Heart left ventricle (tissue), 16 donors: Measurements from ENCODE around the gene UBR1. TPM values are rescaled to one million over a fixed set of nuclear protein-coding genes. Genes with fewer than 3 reads are reported as not detected.

Experiments used
- ATAC-seq, 4 donors: fragments of 200-7000 bp; cut with Tn5 transposase; one replicate each; pipeline ENCODE4 v1.9.1; 2020 to 2022; ENCODE audit warnings: moderate library complexity in 4 of 4, mild to moderate bottlenecking in 3 of 4, moderate number of reproducible peaks in 1 of 4
- DNase-seq, 5 donors: peaks; one replicate each; pipeline ENCODE4 v3.0.0-alpha.2; 2020
- H3K27ac ChIP-seq, 12 donors: fragments of 200-600 bp; sonication (generic) in 4 of 12; one replicate each; pipeline versions ENCODE4 v1.5.0 to v1.8.0; 2016 to 2022; ENCODE audit warnings: mild to moderate bottlenecking in 2 of 12
- H3K27me3 ChIP-seq, 9 donors: fragments of 200-600 bp; sonication (generic) in 2 of 9; one replicate each; pipeline versions ENCODE4 v1.5.1 to v1.8.0; 2016 to 2022; ENCODE audit warnings: mild to moderate bottlenecking in 3 of 9
- H3K36me3 ChIP-seq, 9 donors: fragments of 200-600 bp; sonication (generic) in 2 of 9; one replicate each; pipeline versions ENCODE4 v1.5.0 to v1.8.0; 2018 to 2022; ENCODE audit warnings: mild to moderate bottlenecking in 2 of 9
- H3K4me1 ChIP-seq, 12 donors: fragments of 200-600 bp; sonication (generic) in 4 of 12; one replicate each; pipeline versions ENCODE4 v1.5.0 to v1.8.0; 2016 to 2022; ENCODE audit warnings: mild to moderate bottlenecking in 3 of 12
- H3K4me3 ChIP-seq, 12 donors: fragments of 200-600 bp; sonication (generic) in 4 of 12; one replicate each; pipeline versions ENCODE4 v1.5.0 to v1.8.0; 2017 to 2022; ENCODE audit warnings: mild to moderate bottlenecking in 9 of 12, moderate library complexity in 4 of 12
- H3K9me3 ChIP-seq, 12 donors: fragments of 200-600 bp; sonication (generic) in 4 of 12; one replicate each; pipeline versions ENCODE4 v1.5.0 to v1.8.0; 2016 to 2022; ENCODE audit warnings: mild to moderate bottlenecking in 1 of 12
- POLR2A ChIP-seq, 2 donors: fragments of 450-650 bp; IDR thresholded peaks; one replicate each; pipeline ENCODE4 v1.6.1; 2017; ENCODE audit warnings: antibody characterized with exemption in 2 of 2, mild to moderate bottlenecking in 2 of 2, moderate library complexity in 2 of 2
- WGBS, 4 donors: extraction: QIAGEN DNeasy Blood & Tissue Kit in 2 of 4; methylation state at CpG; one replicate each; pipeline versions ENCODE4 v1.1.5 to v1.1.7; 2013 to 2018; 5-methylcytosine and 5-hydroxymethylcytosine counted together
- intact Hi-C, 10 donors: fragments of 100-400 bp; cut with DNase I; formaldehyde crosslinking; loops; one replicate each; pipeline versions ENCODE4 v1.11.1 to v1.14.2; 2022
- long read RNA-seq, 3 donors: library from polyadenylated mRNA; unstranded; transcript quantifications; one replicate each; pipeline ENCODE4 v2.0.0, GENCODE V29; 2020 to 2021
- polyA plus RNA-seq, 2 donors: library from polyadenylated mRNA; stranded (reverse); fragments of 200-250 nt; gene quantifications; one replicate each; pipeline ENCODE4 v1.2.3, GENCODE V29; 2013
- total RNA-seq, 9 donors: library from RNA; depleted of rRNA in 2 of 9; stranded (reverse); fragments of >200 nt in 2 of 9; fragmentation: NEBNext Ultra II Directional in 3 of 9; extraction: Animal tissue kit (Norgen Biotek cat#: 25700) in 3 of 9; gene quantifications; one replicate each; pipeline versions ENCODE4 v1.1.0 to v1.2.4, GENCODE V29; 2016 to 2023
- TF ChIP-seq, protein P1 (sequence below), 12 donors: fragments of 200-600 bp; sonication (generic) in 4 of 12; IDR thresholded peaks; one replicate each; pipeline versions ENCODE4 v1.5.0 to v1.8.0; 2018 to 2022; ENCODE audit warnings: antibody characterized with exemption in 12 of 12, mild to moderate bottlenecking in 5 of 12
- donor health status: ischemic (EF 13 %, LVEDD 7.1; RV severe dilation, severe dysfunction).
- donor health status: healthy with polysubstance abuse.
- donor health status: DM: no; HTN: yes; CAD: no.
- donor health status: DM: no; HTN: no; CAD: no.
- donor health status: ischemic (EF 25% LVEDD 6.9; RV normal size, moderate dysfunction).
- donor health status: ischemic (EF 25% LVEDD 5.7; RV mildly dilated, moderate dysfunction).
- donor health status: healthy.
- donor health status: DM: yes; HTN: yes; CAD: no.
- donor health status: ischemic (EF 35%, LVEDD 5.7; RV mildly dilated, moderate dysfunction).
- donor health status: nonischemic (EF 11% LVEDD 7.7; RV severe dilation, severe dysfunction).
- donor health status: DM: yes; HTN: yes; CAD: no.
- donor health status: PGD.
- donor health status: ischemic (EF 29% LVEDD 5.4; RV normal size, mild dysfunction).
- donor health status: nonischemic (EF 23%, LVEDD 6.1; RV moderate dilation, normal function).

The UBR1 gene
- total RNA-seq (10 to 100 TPM; 21.0 to 38.9 (median 25.9) TPM), polyA plus RNA-seq (10 to 100 TPM in 1 of 2 donors, 1 to 10 TPM in 1; 4.9 to 10.4 TPM)
- long read RNA-seq, donor 1, partial matches to known transcripts: 8 of 12 reads
- long read RNA-seq, donor 1, other reads (novel, unspliced or antisense): 3 of 12 reads
- long read RNA-seq, donor 2, partial matches to known transcripts: 27 of 41 reads
- long read RNA-seq, donor 2, other reads (novel, unspliced or antisense): 10 of 41 reads
- long read RNA-seq, donor 3, partial matches to known transcripts: 15 of 19 reads
- long read RNA-seq, donor 3, other reads (novel, unspliced or antisense): 4 of 19 reads

GRCh38 chr15:43105778-43106485, at the start of gene UBR1:
TSS of gene UBR1 (minus strand) at chr15:43106038. CDS start at chr15:43106022, 16 bp downstream.
- Histone ChIP-seq H3K36me3 (peaks cover 0 to 10% (median 5%) of the 10 kb centered on the region in 9 donors), H3K9me3 (no peaks in the 10 kb centered on the region), H3K4me1 (peaks cover 0 to 48% (median 22%) of the 10 kb centered on the region in 12 donors), H3K27ac (peak within 1 kb of the TSS; percentile 62 to 98 (median 91)), H3K4me3 (peak within 1 kb of the TSS; percentile 63 to 90 (median 80)), H3K27me3 (no peaks in the 10 kb centered on the region)
- TF ChIP-seq POLR2A (IDR thresholded peaks at IDR 0.05): peak in 1 of 2 donors; percentile 56
- TF ChIP-seq, protein P1, sequence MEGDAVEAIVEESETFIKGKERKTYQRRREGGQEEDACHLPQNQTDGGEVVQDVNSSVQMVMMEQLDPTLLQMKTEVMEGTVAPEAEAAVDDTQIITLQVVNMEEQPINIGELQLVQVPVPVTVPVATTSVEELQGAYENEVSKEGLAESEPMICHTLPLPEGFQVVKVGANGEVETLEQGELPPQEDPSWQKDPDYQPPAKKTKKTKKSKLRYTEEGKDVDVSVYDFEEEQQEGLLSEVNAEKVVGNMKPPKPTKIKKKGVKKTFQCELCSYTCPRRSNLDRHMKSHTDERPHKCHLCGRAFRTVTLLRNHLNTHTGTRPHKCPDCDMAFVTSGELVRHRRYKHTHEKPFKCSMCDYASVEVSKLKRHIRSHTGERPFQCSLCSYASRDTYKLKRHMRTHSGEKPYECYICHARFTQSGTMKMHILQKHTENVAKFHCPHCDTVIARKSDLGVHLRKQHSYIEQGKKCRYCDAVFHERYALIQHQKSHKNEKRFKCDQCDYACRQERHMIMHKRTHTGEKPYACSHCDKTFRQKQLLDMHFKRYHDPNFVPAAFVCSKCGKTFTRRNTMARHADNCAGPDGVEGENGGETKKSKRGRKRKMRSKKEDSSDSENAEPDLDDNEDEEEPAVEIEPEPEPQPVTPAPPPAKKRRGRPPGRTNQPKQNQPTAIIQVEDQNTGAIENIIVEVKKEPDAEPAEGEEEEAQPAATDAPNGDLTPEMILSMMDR (IDR thresholded peaks at IDR 0.05): peak in 1 of 12 donors; percentile 11
- 0% methylated on average over 33 of the region's 33 CpGs for WGBS, 4 donors
- peak; percentile 93 to 95 (median 94) for DNase-seq
- intact Hi-C loops: loop anchor here in 5 of 10 donors (1.0 to 2.0 kb wide), 3 partner anchors 17 to 27 kb away; partner anchors contain the start of gene TMEM62 (in 2 of the 5)
- peak; percentile 89 to 98 (median 98) for ATAC-seq

DNA sequence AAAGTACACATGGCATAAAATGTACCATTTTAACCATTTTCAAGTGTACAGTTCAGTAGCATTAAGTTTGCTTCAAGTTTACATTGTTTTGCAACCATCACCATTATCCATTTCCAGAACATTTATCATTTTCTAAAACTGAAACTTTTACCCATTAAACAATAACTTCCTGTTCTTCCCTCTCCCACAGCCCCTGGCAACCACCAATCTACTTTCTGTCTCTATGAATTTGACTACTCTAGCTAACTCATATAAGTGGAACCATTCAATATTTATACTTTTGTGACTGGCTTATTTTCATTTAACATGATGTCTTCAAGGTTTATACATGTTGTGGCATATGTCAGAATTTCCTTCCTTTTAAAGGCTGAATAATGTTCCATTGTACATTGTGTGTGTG, 47.4 kb upstream of the UBR1 start:
- TF ChIP-seq POLR2A (IDR thresholded peaks at IDR 0.05): no peak
- TF ChIP-seq, protein P1 (IDR thresholded peaks at IDR 0.05): no peak

GRCh38 chr15:43151688-43152087, 45.9 kb upstream of the UBR1 start:
- intact Hi-C loops: no loop called here
- 86 to 95% (median 89%) methylated on average over 2 of the region's 2 CpGs for WGBS, 4 donors
- peaks cover 0 to 100% (median 93%) of the 10 kb centered on the region in 9 donors for H3K36me3 ChIP-seq
- H3K4me1 ChIP-seq: peaks cover 0 to 4% (median 0%) of the 10 kb centered on the region in 12 donors
- H3K9me3 ChIP-seq: no peaks in the 10 kb centered on the region
- no peak overlapping the region for H3K4me3 ChIP-seq
- TF ChIP-seq POLR2A (IDR thresholded peaks at IDR 0.05): no peak
- TF ChIP-seq, protein P1 (IDR thresholded peaks at IDR 0.05): no peak
- DNase-seq: no peak
- no peaks in the 10 kb centered on the region for H3K27me3 ChIP-seq
- ATAC-seq: no peak
- H3K27ac ChIP-seq: no peak overlapping the region

More for the DNA sequence above, 47.4 kb upstream of the UBR1 start:
- H3K36me3 ChIP-seq: peaks cover 0 to 100% (median 91%) of the 10 kb centered on the region in 9 donors
- intact Hi-C loops: no loop called here
- no peaks in the 10 kb centered on the region for H3K9me3 ChIP-seq
- ATAC-seq (no peak), DNase-seq (no peak)
- H3K4me3 ChIP-seq: no peak overlapping the region
- no peak overlapping the region for H3K27ac ChIP-seq
- no peaks in the 10 kb centered on the region for H3K27me3 ChIP-seq
- peaks cover 0 to 4% (median 0%) of the 10 kb centered on the region in 12 donors for H3K4me1 ChIP-seq
